Measurements from ENCODE around the gene NCAM1. TPM values are rescaled to one million over a fixed set of nuclear protein-coding genes. Genes with fewer than 3 reads are reported as not detected.

NCAM1 gene
- total RNA-seq, 1 donor from 2014 or later: 4.2 TPM

GRCh38 chr11:113273720-113274119, 312.5 kb downstream of the NCAM1 start:
- Histone ChIP-seq H3K36me3 (no peaks in the 10 kb centered on the region), H3K4me1 (no peaks in the 10 kb centered on the region), H3K27me3 (no peaks in the 10 kb centered on the region), H3K9me3 (no peaks in the 10 kb centered on the region), H3K27ac (no peak overlapping the region), H3K4me3 (no peak overlapping the region)
- DNase-seq: no peak
- TF ChIP-seq, protein P1, sequence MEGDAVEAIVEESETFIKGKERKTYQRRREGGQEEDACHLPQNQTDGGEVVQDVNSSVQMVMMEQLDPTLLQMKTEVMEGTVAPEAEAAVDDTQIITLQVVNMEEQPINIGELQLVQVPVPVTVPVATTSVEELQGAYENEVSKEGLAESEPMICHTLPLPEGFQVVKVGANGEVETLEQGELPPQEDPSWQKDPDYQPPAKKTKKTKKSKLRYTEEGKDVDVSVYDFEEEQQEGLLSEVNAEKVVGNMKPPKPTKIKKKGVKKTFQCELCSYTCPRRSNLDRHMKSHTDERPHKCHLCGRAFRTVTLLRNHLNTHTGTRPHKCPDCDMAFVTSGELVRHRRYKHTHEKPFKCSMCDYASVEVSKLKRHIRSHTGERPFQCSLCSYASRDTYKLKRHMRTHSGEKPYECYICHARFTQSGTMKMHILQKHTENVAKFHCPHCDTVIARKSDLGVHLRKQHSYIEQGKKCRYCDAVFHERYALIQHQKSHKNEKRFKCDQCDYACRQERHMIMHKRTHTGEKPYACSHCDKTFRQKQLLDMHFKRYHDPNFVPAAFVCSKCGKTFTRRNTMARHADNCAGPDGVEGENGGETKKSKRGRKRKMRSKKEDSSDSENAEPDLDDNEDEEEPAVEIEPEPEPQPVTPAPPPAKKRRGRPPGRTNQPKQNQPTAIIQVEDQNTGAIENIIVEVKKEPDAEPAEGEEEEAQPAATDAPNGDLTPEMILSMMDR (IDR thresholded peaks at IDR 0.05): no peak
- ATAC-seq: no peak
- intact Hi-C loops (cut with DNase I): no loop called here

GRCh38 chr11:113274713-113275582, 313.7 kb downstream of the NCAM1 start:
- DNase-seq (no peak), ATAC-seq (no peak)
- no peaks in the 10 kb centered on the region for H3K36me3 ChIP-seq
- no peaks in the 10 kb centered on the region for H3K27me3 ChIP-seq
- H3K9me3 ChIP-seq: no peaks in the 10 kb centered on the region
- H3K4me1 ChIP-seq: no peaks in the 10 kb centered on the region
- TF ChIP-seq, protein P1 (IDR thresholded peaks at IDR 0.05): no peak
- H3K4me3 ChIP-seq: no peak overlapping the region
- H3K27ac ChIP-seq: no peak overlapping the region
- intact Hi-C loops (cut with DNase I): no loop called here

GRCh38 chr11:113275602-113276001, 314.4 kb downstream of the NCAM1 start:
- H3K9me3 ChIP-seq: no peaks in the 10 kb centered on the region
- DNase-seq: no peak

GRCh38 chr11:113276466-113276865, 315.2 kb downstream of the NCAM1 start:
- H3K9me3 ChIP-seq: no peaks in the 10 kb centered on the region
- H3K27me3 ChIP-seq: no peaks in the 10 kb centered on the region
- intact Hi-C loops (cut with DNase I): no loop called here

More at GRCh38 chr11:113275602-113276001, 314.4 kb downstream of the NCAM1 start:
- H3K27me3 ChIP-seq: no peaks in the 10 kb centered on the region
- ATAC-seq: no peak
- H3K27ac ChIP-seq: no peak overlapping the region
- TF ChIP-seq, protein P1 (IDR thresholded peaks at IDR 0.05): no peak
- H3K36me3 ChIP-seq: no peaks in the 10 kb centered on the region
- no peak overlapping the region for H3K4me3 ChIP-seq
- intact Hi-C loops (cut with DNase I): no loop called here
- no peaks in the 10 kb centered on the region for H3K4me1 ChIP-seq

DNA sequence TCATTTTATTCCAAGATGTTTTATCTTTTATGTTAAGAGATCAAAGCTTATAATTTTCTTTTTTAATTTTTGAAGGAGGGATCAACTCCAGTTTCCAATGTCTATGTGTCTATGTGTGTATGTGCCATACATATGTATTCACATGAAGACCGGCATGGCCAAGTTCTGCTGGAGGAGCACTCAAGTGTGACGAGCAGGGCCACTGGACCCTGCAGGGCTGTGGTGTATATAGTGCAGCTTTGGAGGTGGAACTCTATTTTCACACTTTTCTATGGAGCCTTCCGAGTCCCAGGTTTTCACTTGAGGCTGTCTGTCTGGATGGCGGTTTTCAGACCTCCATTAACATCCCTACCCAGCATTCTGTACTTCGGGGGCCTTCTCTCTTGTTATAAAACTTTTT, 316.7 kb downstream of the NCAM1 start:
- DNase-seq: no peak

More at GRCh38 chr11:113276466-113276865, 315.2 kb downstream of the NCAM1 start:
- no peaks in the 10 kb centered on the region for H3K36me3 ChIP-seq
- H3K4me3 ChIP-seq: no peak overlapping the region
- ATAC-seq (no peak), DNase-seq (no peak)
- no peak overlapping the region for H3K27ac ChIP-seq
- no peaks in the 10 kb centered on the region for H3K4me1 ChIP-seq
- TF ChIP-seq, protein P1 (IDR thresholded peaks at IDR 0.05): no peak

More for the DNA sequence above, 316.7 kb downstream of the NCAM1 start:
- intact Hi-C loops (cut with DNase I): no loop called here
- TF ChIP-seq, protein P1 (IDR thresholded peaks at IDR 0.05): no peak
- H3K27me3 ChIP-seq: no peaks in the 10 kb centered on the region
- no peaks in the 10 kb centered on the region for H3K4me1 ChIP-seq
- no peaks in the 10 kb centered on the region for H3K9me3 ChIP-seq
- H3K36me3 ChIP-seq: no peaks in the 10 kb centered on the region
- no peak for ATAC-seq
- no peak overlapping the region for H3K4me3 ChIP-seq
- no peak overlapping the region for H3K27ac ChIP-seq

All from upper lobe of right lung (tissue), 1 donor.